ENCODE data around the gene BIRC5.
A peak's percentile ranks its signal among the peaks of the same experiment; 100 is the strongest.

Gene BIRC5

DNA sequence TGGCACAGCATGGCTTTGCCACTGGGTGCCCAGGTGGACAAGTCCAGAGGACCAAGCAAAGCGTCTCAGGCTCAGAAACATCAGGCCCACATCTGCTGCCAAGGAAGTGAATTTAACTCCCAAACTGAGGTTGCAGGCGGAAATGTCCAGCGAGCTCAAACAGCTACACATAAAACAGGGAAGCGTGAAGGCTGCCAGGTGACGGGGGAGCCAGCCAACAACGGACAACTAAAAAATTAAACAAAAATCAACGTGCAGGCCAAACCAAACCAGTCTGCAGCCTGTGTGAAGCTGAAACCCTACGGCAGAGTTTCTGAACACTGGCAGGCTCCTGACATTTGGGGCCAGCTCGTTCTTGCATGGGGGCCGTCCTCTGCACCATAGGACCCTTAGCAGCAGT, 29.7 kb upstream of the BIRC5 start:
- TF ChIP-seq, protein P1, sequence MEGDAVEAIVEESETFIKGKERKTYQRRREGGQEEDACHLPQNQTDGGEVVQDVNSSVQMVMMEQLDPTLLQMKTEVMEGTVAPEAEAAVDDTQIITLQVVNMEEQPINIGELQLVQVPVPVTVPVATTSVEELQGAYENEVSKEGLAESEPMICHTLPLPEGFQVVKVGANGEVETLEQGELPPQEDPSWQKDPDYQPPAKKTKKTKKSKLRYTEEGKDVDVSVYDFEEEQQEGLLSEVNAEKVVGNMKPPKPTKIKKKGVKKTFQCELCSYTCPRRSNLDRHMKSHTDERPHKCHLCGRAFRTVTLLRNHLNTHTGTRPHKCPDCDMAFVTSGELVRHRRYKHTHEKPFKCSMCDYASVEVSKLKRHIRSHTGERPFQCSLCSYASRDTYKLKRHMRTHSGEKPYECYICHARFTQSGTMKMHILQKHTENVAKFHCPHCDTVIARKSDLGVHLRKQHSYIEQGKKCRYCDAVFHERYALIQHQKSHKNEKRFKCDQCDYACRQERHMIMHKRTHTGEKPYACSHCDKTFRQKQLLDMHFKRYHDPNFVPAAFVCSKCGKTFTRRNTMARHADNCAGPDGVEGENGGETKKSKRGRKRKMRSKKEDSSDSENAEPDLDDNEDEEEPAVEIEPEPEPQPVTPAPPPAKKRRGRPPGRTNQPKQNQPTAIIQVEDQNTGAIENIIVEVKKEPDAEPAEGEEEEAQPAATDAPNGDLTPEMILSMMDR (IDR thresholded peaks at IDR 0.05; ENCODE audit: low read depth, low read length, missing control alignments) = no peak
- in situ Hi-C loops (cut with HindIII; ENCODE audit: low sequenced_read_pairs) = no loop called here
- no peak overlapping the region for H3K4me3 ChIP-seq (ENCODE audit: low read depth, low read length)
- no peak for DNase-seq (ENCODE audit: low read depth)

DNA sequence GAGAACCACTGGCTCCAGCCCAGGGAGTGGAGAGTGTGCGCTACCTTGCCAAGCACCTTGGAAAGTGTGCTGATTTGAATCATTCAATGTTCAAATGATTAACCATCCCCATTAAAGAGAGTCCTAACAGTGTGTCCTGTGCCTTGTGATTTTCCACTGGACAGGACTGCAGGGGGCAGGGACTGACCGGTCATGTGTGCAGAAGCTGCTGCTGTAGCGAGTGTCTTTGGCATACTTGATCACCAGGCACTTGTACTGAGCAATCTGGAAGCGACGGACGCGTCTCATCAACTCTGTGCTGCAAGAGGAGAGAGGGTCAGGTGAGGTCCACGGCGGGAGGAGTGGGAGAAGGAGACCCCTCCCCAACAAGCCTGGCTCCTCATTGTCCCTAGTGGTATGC, 29.2 kb upstream of the BIRC5 start:
- no peak overlapping the region for H3K4me3 ChIP-seq (ENCODE audit: low read depth, low read length)
- no peak for DNase-seq (ENCODE audit: low read depth)
- TF ChIP-seq, protein P1 (IDR thresholded peaks at IDR 0.05; ENCODE audit: low read depth, low read length, missing control alignments) = no peak
- in situ Hi-C loops (cut with HindIII; ENCODE audit: low sequenced_read_pairs) = no loop called here

DNA sequence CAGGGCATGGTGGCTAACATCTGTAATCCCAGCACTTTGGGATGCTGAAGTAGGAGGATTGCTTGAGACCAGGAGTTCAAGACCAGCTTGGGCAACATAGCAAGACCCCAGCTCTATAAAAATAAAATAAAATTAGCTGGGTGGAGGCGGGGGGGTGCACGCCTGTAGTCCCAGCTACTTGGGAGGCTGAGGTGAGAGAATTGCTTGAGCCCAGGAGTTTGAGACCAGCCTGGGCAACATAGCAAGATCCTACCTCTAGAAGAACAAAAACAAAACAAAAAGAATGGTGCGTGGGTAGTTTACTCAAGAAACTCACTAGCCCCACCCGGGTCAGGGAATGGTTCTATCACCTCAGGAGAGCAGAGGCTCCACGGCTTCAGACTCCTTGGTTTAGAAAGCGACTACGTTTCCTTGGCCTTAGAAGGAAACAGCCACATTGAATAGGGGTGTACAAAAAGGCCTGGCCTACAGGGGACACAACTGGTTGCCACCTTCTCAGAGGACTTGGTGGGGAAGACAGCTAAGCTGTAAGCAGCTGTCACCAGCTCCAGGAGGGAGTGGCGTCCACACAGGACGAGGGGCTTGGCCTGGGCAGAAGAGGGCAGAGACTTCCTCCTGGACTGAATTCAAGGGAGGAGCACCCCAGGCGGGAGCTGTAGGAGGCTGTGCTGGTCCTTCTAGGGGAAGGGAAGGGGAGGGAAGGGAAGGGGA, 27.9 kb upstream of the BIRC5 start:
- peak overlapping the region; percentile 65 for H3K4me3 ChIP-seq (ENCODE audit: low read depth, low read length)
- DNase-seq (ENCODE audit: low read depth) = no peak
- TF ChIP-seq, protein P1 (IDR thresholded peaks at IDR 0.05; ENCODE audit: low read depth, low read length, missing control alignments) = no peak
- in situ Hi-C loops (cut with HindIII; ENCODE audit: low sequenced_read_pairs) = no loop called here

DNA sequence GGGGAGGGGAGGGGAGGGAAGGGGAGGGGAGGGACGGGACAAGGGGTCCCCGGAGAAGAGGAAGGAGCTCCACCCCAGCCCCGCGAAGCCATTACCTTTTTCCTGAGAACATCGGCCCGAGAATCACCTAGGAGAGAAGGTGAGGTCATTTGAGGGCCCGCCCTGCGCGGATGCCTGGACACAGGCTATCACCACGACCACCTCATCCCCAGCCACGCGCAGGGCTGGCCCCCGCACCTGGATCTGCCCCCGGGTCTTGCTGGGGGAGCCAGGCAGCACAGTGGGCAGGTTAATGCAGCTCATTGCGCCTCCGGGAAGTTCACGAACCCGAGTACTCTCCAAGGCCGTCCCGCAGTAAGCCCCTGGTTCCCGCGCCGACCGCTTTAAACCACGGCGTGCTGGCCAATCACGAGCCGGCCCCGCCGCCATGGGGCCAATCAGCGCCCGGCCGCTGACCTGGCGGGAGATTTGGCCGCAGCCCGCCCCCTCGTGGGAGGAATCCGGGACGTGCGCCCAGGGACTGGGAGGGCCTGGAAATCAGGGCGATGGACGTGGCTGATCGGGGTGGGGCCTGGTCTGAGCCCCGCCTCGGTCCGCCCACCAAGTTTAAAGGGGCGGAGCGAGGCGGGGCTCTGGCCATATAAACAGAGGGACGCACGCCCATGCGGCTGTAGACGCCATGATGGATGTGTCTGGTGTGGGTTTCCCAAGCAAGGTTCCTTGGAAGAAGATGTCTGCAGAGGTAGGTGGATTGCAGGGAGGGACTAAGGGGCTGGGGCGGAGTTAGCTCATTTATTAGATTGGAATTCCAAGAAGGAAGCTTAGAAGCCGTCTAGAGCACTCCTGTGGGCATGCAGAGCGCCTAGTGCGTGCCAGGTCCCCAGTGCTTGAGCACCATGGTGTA, 27.1 kb upstream of the BIRC5 start, which contains the start of the genes AFMID and TK1:
Gene AFMID (plus strand): TSS at position 671 of the 904 bp plus-strand sequence. CDS start 9 bp downstream, at position 680.
Gene TK1 (minus strand): TSS at position 361 of the 904 bp plus-strand sequence. CDS start 58 bp downstream, at position 303.
- TF ChIP-seq, protein P1 (IDR thresholded peaks at IDR 0.05; ENCODE audit: low read depth, low read length, missing control alignments) = peak; percentile 75
- peak; percentile 92 for DNase-seq (ENCODE audit: low read depth)
- in situ Hi-C loops (cut with HindIII; ENCODE audit: low sequenced_read_pairs) = no loop called here
- H3K4me3 ChIP-seq (ENCODE audit: low read depth, low read length) = peak within 1 kb of the TSS; percentile 65

DNA sequence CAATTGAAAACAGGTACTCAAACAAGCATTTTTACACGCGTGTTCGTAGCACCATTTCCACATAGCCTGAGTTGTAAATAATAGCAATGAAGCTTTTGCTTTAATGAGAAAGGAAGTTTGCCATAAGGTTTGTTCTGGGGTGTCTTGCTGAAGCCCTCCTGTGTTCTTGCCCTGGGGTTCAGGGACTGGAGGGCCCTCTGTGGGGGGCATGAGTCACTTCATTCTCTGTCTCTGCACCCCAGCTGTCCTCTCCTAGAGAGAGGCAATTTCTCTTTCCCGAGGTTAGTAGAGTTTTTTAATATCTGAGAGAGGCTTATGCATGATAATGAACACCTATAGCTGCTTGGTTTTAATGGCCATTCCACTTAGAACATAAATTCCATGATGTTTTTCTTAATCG, 17.3 kb upstream of the BIRC5 start:
- in situ Hi-C loops (cut with HindIII; ENCODE audit: low sequenced_read_pairs) = loop anchor here (5.0 kb wide), 2 partner anchors 61 to 84 kb away; no protein-coding TSS in a partner anchor
- TF ChIP-seq, protein P1 (IDR thresholded peaks at IDR 0.05; ENCODE audit: low read depth, low read length, missing control alignments) = no peak
- H3K4me3 ChIP-seq (ENCODE audit: low read depth, low read length) = no peak overlapping the region

DNA sequence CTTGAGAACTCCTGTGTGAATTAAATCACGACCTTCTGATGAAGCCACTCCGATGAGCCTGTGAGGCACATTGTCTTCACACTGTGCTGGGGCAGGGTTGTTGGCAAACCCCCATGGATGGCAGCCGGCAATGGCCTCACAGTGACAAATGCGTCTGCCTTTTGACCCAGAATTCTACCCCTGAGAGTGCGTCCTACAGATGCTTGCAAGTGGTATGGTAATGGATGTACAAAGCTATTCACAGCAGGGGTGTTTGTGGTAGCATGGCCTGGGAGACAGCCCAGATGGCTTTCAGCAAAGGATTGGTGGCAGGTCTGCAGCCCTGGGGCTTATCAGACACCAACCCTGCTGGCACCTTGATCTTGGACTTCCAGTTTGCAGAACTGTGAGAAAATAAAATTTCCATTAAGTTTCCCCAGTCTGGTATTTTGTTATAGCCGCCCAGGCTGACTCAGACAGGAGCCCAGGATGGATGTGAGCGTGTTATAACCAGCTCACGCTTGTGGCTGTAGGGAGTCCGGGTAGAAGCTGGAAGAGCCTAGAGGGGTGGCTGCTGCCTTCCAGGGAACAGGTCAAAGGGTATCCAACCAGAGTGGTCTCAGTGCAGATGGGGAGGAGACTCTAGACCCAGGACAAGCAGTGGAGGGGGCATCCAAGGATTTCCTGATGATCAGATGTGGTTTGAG, 16.8 kb upstream of the BIRC5 start:
- TF ChIP-seq, protein P1 (IDR thresholded peaks at IDR 0.05; ENCODE audit: low read depth, low read length, missing control alignments) = no peak
- no peak overlapping the region for H3K4me3 ChIP-seq (ENCODE audit: low read depth, low read length)
- no peak for DNase-seq (ENCODE audit: low read depth)
- in situ Hi-C loops (cut with HindIII; ENCODE audit: low sequenced_read_pairs) = loop anchor here (5.0 kb wide), 2 partner anchors 60 to 85 kb away; no protein-coding TSS in a partner anchor

More for the DNA sequence above, 17.3 kb upstream of the BIRC5 start:
- no peak for DNase-seq (ENCODE audit: low read depth)
